GM12878 (cell line): ENCODE measurements around the gene NKD2. TPM values are rescaled to one million over a fixed set of nuclear protein-coding genes. Genes with fewer than 3 reads are reported as not detected.

Experiments
- ASH2L ChIP-seq: fragments of 300-600, 200-600 bp; sonication (generic); IDR thresholded peaks from 2 replicates; pipeline ENCODE4 v1.6.1; 2017; ENCODE audit warnings: low read depth, mild to moderate bottlenecking, borderline replicate concordance
- BMI1 ChIP-seq: fragments of 450-650 bp; IDR thresholded peaks from 2 replicates; pipeline ENCODE4 v1.6.1; 2016; ENCODE audit warnings: mild to moderate bottlenecking, moderate library complexity, borderline replicate concordance
- DPF2 ChIP-seq: fragments of 450-650 bp; IDR thresholded peaks from 2 replicates; pipeline ENCODE4 v1.6.1; 2017; ENCODE audit warnings: mild to moderate bottlenecking
- SMAD5 ChIP-seq: IDR thresholded peaks from 2 replicates; pipeline ENCODE4 v1.6.1; 2016; ENCODE audit warnings: antibody characterized with exemption, low read depth
- SUZ12 ChIP-seq: fragments of 200-600 bp; sonication (generic); IDR thresholded peaks from one replicate; pipeline ENCODE4 v1.6.1; 2018; ENCODE audit warnings: antibody characterized with exemption, mild to moderate bottlenecking; ENCODE audit not compliant: unreplicated experiment
- TAF1 ChIP-seq: IDR thresholded peaks from 2 replicates; pipeline ENCODE4 v1.6.1; 2011; ENCODE audit warnings: mild to moderate bottlenecking, low read depth, low read length, borderline replicate concordance
- YBX1 ChIP-seq: fragments of 450-650 bp; IDR thresholded peaks from 2 replicates; pipeline ENCODE4 v1.6.1; 2016; ENCODE audit warnings: antibody characterized with exemption
- polyA plus RNA-seq, 11 experiments: library from polyadenylated mRNA; depleted of rRNA in 4 of 11; unstranded in 6 of 11; stranded (reverse) in 5 of 11; fragments of >200 nt; fragmentation: Nextera tagmentation in 4 of 11; fragmentation: Illumina TruSeq in 1 of 11; extraction: Ambion mirVana in 4 of 11; extraction: Trizol in 1 of 11; gene quantifications; 1 replicate in 1 of 11; 2 replicates in 10 of 11; pipeline versions ENCODE4 v1.2.1 to v1.2.3, GENCODE V29; 2011 to 2016; ENCODE audit warnings: inconsistent platforms in 2 of 11, missing spikeins in 2 of 11, low read depth in 1 of 11
- total RNA-seq, 4 experiments: library from RNA; depleted of rRNA in 3 of 4; stranded (reverse); fragments of >200 nt in 3 of 4; fragmentation: Illumina TruSeq in 1 of 4; extraction: Trizol in 1 of 4; gene quantifications; 2 replicates each; pipeline versions ENCODE4 v1.2.1 to v1.2.3, GENCODE V29; 2013 to 2021
- TF ChIP-seq, protein P1 (sequence below): fragments of 450-650 bp; IDR thresholded peaks from 2 replicates; pipeline ENCODE4 v1.6.1; 2018; ENCODE audit warnings: borderline replicate concordance, mild to moderate bottlenecking; ENCODE audit not compliant: partially characterized antibody
- TF ChIP-seq, protein P2 (sequence below): fragments of 450-650 bp; formaldehyde crosslinking; IDR thresholded peaks from 2 replicates; pipeline ENCODE4 v1.4.0; 2020; ENCODE audit warnings: mild to moderate bottlenecking, moderate library complexity
- TF ChIP-seq, protein P3 (sequence below): IDR thresholded peaks from 2 replicates; pipeline ENCODE4 v1.6.1; 2012; ENCODE audit warnings: improper control_type of control experiment, low read depth, low read length; ENCODE audit not compliant: insufficient replicate concordance

The NKD2 gene
- total and polyA plus RNA-seq, 10 of the 15 experiments (the other 5 are each of a cell fraction or from before 2014, with no cell fraction given): 0.20 to 0.83 (median 0.26) TPM; not detected in 7

GRCh38 chr5:1006656-1007071 lies 1.9 kb upstream of the NKD2 start (continued):
- TF ChIP-seq, protein P1, sequence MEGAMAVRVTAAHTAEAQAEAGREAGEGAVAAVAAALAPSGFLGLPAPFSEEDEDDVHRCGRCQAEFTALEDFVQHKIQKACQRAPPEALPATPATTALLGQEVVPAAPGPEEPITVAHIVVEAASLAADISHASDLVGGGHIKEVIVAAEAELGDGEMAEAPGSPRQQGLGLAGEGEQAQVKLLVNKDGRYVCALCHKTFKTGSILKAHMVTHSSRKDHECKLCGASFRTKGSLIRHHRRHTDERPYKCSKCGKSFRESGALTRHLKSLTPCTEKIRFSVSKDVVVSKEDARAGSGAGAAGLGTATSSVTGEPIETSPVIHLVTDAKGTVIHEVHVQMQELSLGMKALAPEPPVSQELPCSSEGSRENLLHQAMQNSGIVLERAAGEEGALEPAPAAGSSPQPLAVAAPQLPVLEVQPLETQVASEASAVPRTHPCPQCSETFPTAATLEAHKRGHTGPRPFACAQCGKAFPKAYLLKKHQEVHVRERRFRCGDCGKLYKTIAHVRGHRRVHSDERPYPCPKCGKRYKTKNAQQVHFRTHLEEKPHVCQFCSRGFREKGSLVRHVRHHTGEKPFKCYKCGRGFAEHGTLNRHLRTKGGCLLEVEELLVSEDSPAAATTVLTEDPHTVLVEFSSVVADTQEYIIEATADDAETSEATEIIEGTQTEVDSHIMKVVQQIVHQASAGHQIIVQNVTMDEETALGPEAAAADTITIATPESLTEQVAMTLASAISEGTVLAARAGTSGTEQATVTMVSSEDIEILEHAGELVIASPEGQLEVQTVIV: no peak
- TF ChIP-seq, protein P2, sequence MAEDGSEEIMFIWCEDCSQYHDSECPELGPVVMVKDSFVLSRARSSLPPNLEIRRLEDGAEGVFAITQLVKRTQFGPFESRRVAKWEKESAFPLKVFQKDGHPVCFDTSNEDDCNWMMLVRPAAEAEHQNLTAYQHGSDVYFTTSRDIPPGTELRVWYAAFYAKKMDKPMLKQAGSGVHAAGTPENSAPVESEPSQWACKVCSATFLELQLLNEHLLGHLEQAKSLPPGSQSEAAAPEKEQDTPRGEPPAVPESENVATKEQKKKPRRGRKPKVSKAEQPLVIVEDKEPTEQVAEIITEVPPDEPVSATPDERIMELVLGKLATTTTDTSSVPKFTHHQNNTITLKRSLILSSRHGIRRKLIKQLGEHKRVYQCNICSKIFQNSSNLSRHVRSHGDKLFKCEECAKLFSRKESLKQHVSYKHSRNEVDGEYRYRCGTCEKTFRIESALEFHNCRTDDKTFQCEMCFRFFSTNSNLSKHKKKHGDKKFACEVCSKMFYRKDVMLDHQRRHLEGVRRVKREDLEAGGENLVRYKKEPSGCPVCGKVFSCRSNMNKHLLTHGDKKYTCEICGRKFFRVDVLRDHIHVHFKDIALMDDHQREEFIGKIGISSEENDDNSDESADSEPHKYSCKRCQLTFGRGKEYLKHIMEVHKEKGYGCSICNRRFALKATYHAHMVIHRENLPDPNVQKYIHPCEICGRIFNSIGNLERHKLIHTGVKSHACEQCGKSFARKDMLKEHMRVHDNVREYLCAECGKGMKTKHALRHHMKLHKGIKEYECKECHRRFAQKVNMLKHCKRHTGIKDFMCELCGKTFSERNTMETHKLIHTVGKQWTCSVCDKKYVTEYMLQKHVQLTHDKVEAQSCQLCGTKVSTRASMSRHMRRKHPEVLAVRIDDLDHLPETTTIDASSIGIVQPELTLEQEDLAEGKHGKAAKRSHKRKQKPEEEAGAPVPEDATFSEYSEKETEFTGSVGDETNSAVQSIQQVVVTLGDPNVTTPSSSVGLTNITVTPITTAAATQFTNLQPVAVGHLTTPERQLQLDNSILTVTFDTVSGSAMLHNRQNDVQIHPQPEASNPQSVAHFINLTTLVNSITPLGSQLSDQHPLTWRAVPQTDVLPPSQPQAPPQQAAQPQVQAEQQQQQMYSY (CRISPR knock-in tag): no peak
- TF ChIP-seq YBX1 (no peak), DPF2 (no peak), SUZ12 (no peak), TAF1 (no peak), ASH2L (no peak), BMI1 (no peak), SMAD5 (no peak)
- TF ChIP-seq, protein P3, sequence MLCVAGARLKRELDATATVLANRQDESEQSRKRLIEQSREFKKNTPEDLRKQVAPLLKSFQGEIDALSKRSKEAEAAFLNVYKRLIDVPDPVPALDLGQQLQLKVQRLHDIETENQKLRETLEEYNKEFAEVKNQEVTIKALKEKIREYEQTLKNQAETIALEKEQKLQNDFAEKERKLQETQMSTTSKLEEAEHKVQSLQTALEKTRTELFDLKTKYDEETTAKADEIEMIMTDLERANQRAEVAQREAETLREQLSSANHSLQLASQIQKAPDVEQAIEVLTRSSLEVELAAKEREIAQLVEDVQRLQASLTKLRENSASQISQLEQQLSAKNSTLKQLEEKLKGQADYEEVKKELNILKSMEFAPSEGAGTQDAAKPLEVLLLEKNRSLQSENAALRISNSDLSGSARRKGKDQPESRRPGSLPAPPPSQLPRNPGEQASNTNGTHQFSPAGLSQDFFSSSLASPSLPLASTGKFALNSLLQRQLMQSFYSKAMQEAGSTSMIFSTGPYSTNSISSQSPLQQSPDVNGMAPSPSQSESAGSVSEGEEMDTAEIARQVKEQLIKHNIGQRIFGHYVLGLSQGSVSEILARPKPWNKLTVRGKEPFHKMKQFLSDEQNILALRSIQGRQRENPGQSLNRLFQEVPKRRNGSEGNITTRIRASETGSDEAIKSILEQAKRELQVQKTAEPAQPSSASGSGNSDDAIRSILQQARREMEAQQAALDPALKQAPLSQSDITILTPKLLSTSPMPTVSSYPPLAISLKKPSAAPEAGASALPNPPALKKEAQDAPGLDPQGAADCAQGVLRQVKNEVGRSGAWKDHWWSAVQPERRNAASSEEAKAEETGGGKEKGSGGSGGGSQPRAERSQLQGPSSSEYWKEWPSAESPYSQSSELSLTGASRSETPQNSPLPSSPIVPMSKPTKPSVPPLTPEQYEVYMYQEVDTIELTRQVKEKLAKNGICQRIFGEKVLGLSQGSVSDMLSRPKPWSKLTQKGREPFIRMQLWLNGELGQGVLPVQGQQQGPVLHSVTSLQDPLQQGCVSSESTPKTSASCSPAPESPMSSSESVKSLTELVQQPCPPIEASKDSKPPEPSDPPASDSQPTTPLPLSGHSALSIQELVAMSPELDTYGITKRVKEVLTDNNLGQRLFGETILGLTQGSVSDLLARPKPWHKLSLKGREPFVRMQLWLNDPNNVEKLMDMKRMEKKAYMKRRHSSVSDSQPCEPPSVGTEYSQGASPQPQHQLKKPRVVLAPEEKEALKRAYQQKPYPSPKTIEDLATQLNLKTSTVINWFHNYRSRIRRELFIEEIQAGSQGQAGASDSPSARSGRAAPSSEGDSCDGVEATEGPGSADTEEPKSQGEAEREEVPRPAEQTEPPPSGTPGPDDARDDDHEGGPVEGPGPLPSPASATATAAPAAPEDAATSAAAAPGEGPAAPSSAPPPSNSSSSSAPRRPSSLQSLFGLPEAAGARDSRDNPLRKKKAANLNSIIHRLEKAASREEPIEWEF: no peak
